Measurements from ENCODE around the gene APBB2. TPM values are rescaled to one million over a fixed set of nuclear protein-coding genes. Genes with fewer than 3 reads are reported as not detected.

APBB2 gene
- total and polyA plus RNA-seq, 8 donors, result 4.7 to 55.4 (median 23.1) TPM

- H3K27me3 ChIP-seq, result no peaks in the 10 kb centered on the region
- H3K36me3 ChIP-seq, result peaks cover 0 to 8% (median 0%) of the 10 kb centered on the region in 4 donors
- WGBS, 5 donors, result 90 to 99% (median 94%) methylated on average over 3 of the region's 3 CpGs
- TF ChIP-seq CTCF (IDR thresholded peaks at IDR 0.05) (no peak), EP300 (IDR thresholded peaks at IDR 0.05) (no peak), POLR2A (IDR thresholded peaks at IDR 0.05) (no peak), POLR2AphosphoS5 (IDR thresholded peaks at IDR 0.05) (no peak)
- H3K9me3 ChIP-seq, result peaks cover 0 to 7% (median 3%) of the 10 kb centered on the region in 4 donors
- H3K27ac ChIP-seq, result no peak overlapping the region
- peaks cover 0 to 32% (median 11%) of the 10 kb centered on the region in 4 donors for H3K4me1 ChIP-seq
- DNase-seq, result no peak
- H3K4me3 ChIP-seq, result no peak overlapping the region
- intact Hi-C loops (cut with DNase I; ENCODE audit: low total_unique reads), result no loop called here
Measured at GRCh38 chr4:41058426-41058825, 155.9 kb downstream of the APBB2 start.

- H3K4me1 ChIP-seq, result peaks cover 0 to 32% (median 9%) of the 10 kb centered on the region in 4 donors
- H3K9me3 ChIP-seq, result peaks cover 0 to 7% (median 3%) of the 10 kb centered on the region in 4 donors
- intact Hi-C loops (cut with DNase I; ENCODE audit: low total_unique reads), result no loop called here
- no peak overlapping the region for H3K4me3 ChIP-seq
- DNase-seq, result no peak
- H3K27me3 ChIP-seq, result no peaks in the 10 kb centered on the region
- H3K36me3 ChIP-seq, result peaks cover 0 to 8% (median 0%) of the 10 kb centered on the region in 4 donors
- WGBS, 5 donors, result 72 to 86% (median 79%) methylated on average over 3 of the region's 3 CpGs
- no peak overlapping the region for H3K27ac ChIP-seq
- TF ChIP-seq POLR2A (IDR thresholded peaks at IDR 0.05) (no peak), POLR2AphosphoS5 (IDR thresholded peaks at IDR 0.05) (no peak), EP300 (IDR thresholded peaks at IDR 0.05) (no peak), CTCF (IDR thresholded peaks at IDR 0.05) (no peak)
Measured at GRCh38 chr4:41057467-41057866, 156.9 kb downstream of the APBB2 start.

GRCh38 chr4:41052287-41052686, 162.1 kb downstream of the APBB2 start:
- 93 to 97% (median 95%) methylated on average over 5 of the region's 5 CpGs for WGBS, 5 donors

More at GRCh38 chr4:41052287-41052686, 162.1 kb downstream of the APBB2 start:
- DNase-seq, result no peak
- Histone ChIP-seq H3K27me3 (no peaks in the 10 kb centered on the region), H3K27ac (no peak overlapping the region), H3K4me3 (no peak overlapping the region), H3K4me1 (peaks cover 0 to 10% (median 0%) of the 10 kb centered on the region in 4 donors), H3K9me3 (no peaks in the 10 kb centered on the region), H3K36me3 (no peaks in the 10 kb centered on the region)
- TF ChIP-seq CTCF (IDR thresholded peaks at IDR 0.05) (no peak), POLR2A (IDR thresholded peaks at IDR 0.05) (no peak), POLR2AphosphoS5 (IDR thresholded peaks at IDR 0.05) (no peak), EP300 (IDR thresholded peaks at IDR 0.05) (no peak)
- intact Hi-C loops (cut with DNase I; ENCODE audit: low total_unique reads), result no loop called here
